Stomach smooth muscle (tissue), 2 donors: ENCODE results near the gene MAGI1.

Experiments
- H3K27ac ChIP-seq: one replicate; pipeline ENCODE4 v1.7.0; 2013; ENCODE audit warnings: mild to moderate bottlenecking, low read length, inconsistent platforms
- H3K27me3 ChIP-seq, 2 donors: one replicate each; pipeline ENCODE4 v1.7.0; 2013; ENCODE audit warnings: low read length in 2 of 2; ENCODE audit not compliant: insufficient read depth in 2 of 2, control insufficient read depth in 1 of 2
- H3K36me3 ChIP-seq, 2 donors: one replicate each; pipeline ENCODE4 v1.7.0; 2013; ENCODE audit warnings: low read length in 2 of 2; ENCODE audit not compliant: control insufficient read depth in 2 of 2, insufficient read depth in 2 of 2
- H3K4me1 ChIP-seq: one replicate; pipeline ENCODE4 v1.7.0; 2013; ENCODE audit warnings: low read length; ENCODE audit not compliant: control insufficient read depth, insufficient read depth
- H3K4me3 ChIP-seq, 2 donors: one replicate each; pipeline ENCODE4 v1.7.0; 2013; ENCODE audit warnings: low read length in 2 of 2
- H3K9ac ChIP-seq, 2 donors: one replicate each; pipeline ENCODE4 v1.7.0; 2013; ENCODE audit warnings: low read length in 2 of 2, mild to moderate bottlenecking in 1 of 2
- H3K9me3 ChIP-seq, 2 donors: one replicate each; pipeline ENCODE4 v1.7.0; 2013; ENCODE audit warnings: low read length in 2 of 2; ENCODE audit not compliant: control insufficient read depth in 2 of 2
- donor health status: healthy.
- donor health status: Pancreatic carcinoma.

MAGI1 gene

DNA sequence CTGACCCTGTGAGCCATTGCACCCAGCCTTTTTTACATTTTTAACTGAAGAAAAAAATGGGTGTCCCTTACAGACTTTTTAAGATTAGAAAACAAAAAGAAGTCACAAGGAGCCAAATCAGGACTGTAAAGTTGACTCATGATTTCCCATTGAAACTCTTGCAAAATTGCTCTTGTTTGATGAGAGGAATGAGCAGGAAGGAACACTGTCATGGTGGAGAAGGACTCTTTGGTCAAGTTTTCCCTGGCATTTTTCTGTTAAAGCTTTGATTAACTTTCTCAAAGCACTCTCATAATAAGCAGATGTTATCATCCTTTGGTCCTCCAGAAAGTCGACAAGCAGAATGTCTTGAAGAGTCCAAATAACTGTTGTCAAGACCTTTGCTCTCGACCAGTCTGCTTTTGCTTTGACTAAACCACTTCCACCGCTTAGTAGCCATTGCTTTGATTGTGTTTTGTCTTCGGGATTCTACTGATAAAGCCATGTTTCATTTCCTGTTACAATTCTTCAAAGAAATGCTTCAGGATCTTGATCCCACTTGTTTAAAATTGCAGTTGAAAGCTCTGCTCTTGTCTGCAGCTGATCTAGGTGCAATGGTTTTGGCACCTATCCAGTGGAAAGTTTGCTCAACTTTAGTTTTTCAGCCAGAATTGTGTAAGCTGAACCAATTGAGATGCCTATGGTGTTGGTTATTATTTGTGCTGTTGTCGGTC is 369.4 kb downstream of the MAGI1 start:
- H3K4me3 ChIP-seq, result no peak overlapping the region
- H3K27ac ChIP-seq, result no peak overlapping the region
- H3K4me1 ChIP-seq, result no peaks in the 10 kb centered on the region
- no peaks in the 10 kb centered on the region for H3K27me3 ChIP-seq
- H3K36me3 ChIP-seq, result no peaks in the 10 kb centered on the region
- no peaks in the 10 kb centered on the region for H3K9me3 ChIP-seq
- H3K9ac ChIP-seq, result no peak overlapping the region

DNA sequence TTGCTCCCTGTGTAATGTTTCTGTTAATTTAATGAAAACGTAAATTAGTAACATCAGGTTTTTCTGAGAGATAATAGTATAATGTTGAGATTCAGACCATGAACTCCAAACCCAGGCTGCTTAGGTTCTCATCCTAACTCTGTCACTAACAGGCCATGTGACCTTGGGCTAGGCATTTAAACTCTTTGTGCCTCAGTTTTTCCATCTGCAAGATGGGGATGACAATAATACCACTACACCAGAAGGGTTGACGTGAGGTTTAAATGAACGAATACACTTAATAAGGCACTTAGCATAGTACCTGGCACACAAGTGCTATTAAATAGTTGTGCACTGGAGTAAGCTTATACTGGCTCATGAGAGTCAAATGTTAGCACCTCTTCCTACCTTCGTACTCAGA is 370.8 kb downstream of the MAGI1 start:
- H3K9me3 ChIP-seq, result no peaks in the 10 kb centered on the region
- H3K36me3 ChIP-seq, result no peaks in the 10 kb centered on the region
- H3K27me3 ChIP-seq, result no peaks in the 10 kb centered on the region
- H3K27ac ChIP-seq, result no peak overlapping the region
- no peak overlapping the region for H3K4me3 ChIP-seq
- H3K4me1 ChIP-seq, result no peaks in the 10 kb centered on the region
- H3K9ac ChIP-seq, result no peak overlapping the region

DNA sequence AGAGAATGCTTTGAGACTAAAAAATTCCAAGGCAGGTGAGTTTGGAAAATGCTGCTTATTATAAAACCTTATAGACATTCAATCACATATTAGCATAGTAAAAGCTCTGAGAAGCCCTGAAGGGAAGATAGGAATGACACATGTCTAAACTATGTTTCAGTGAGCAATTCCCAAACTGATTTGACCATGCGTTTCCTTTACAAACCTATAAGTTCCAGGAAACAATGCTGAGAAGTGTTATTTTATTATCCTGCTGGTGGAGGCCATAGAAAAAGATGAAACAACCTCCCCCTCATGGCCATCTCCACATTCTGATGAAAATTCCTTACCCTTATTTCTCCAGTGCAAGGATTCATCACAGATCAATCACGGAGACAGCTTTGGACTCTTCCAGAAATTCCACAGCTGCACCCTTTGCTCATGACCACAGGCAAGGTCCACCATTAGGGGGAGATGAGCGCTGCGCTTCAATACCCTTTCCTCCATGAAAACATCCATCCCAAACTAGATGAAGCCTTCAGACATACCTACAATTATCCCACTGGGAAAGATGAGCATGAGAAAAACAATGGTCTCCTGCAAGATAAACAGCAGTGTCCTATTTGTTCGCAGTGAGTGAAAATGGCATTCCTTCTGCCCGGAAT is 372.1 kb downstream of the MAGI1 start:
- H3K4me1 ChIP-seq, result no peaks in the 10 kb centered on the region
- H3K4me3 ChIP-seq, result no peak overlapping the region
- no peak overlapping the region for H3K27ac ChIP-seq
- no peaks in the 10 kb centered on the region for H3K36me3 ChIP-seq
- no peaks in the 10 kb centered on the region for H3K27me3 ChIP-seq
- H3K9ac ChIP-seq, result no peak overlapping the region
- H3K9me3 ChIP-seq, result no peaks in the 10 kb centered on the region

DNA sequence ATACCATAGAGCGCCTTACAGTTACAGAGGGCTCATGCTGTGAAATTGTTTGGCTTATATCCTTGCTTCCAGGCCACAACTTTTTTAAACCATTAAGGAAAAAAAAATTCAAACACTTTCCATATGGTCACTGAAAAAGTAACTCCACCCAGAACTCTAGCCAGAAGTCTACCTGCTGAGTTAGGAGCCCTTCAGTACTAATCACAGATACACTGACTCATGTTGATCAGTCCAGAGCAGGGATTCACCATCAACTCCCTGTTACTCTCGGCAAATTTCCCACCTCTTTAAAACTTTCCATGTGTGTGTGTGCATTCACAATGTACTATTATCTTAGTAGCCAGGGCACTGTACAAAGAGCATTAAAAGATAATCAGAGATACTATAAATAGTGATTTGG is 372.8 kb downstream of the MAGI1 start:
- Histone ChIP-seq H3K27ac (no peak overlapping the region), H3K9ac (no peak overlapping the region)

DNA sequence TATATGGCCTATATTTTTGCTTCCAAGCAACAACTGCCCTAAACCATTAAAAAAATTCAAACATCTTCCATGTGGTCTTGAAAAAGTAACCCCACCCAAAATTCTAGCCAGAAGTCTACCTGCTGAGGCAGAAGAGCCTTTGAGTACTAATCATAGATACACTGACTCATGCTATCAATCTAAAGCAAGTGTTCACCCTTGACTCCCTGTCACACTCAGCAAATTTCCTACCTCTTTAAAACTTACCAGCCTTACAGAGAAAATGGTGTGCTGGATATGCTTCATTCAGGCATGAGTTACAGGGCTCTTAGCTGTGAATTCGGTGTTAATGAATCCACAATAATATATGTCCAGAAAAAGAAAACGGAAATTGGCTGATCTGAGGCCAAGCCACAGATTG is 373.8 kb downstream of the MAGI1 start:
- H3K9me3 ChIP-seq, result no peaks in the 10 kb centered on the region
- no peak overlapping the region for H3K4me3 ChIP-seq
- no peaks in the 10 kb centered on the region for H3K27me3 ChIP-seq
- H3K36me3 ChIP-seq, result no peaks in the 10 kb centered on the region
- H3K27ac ChIP-seq, result no peak overlapping the region
- no peak overlapping the region for H3K9ac ChIP-seq
- no peaks in the 10 kb centered on the region for H3K4me1 ChIP-seq

More for the DNA sequence above, 372.8 kb downstream of the MAGI1 start:
- Histone ChIP-seq H3K4me1 (no peaks in the 10 kb centered on the region), H3K4me3 (no peak overlapping the region), H3K27me3 (no peaks in the 10 kb centered on the region), H3K9me3 (no peaks in the 10 kb centered on the region), H3K36me3 (no peaks in the 10 kb centered on the region)

DNA sequence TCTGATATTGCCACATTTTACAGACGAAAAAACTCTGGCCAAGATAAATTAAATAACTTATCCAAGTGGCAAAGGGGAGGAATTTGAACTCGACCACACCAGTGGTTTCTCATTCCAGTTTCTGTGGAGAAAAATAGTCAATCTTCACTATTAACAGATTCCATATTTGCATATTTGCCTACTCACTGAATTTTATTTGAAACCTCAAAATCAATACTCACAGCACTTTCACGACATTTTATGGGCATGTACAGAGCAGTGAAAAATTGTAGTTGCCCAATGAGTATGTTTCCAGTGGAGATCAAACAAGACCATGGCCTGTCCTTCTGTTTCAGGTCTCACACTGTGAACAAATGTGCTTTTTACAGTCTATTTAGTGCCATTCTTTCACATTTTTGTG is 374.3 kb downstream of the MAGI1 start:
- Histone ChIP-seq H3K27ac (no peak overlapping the region), H3K27me3 (no peaks in the 10 kb centered on the region), H3K36me3 (no peaks in the 10 kb centered on the region), H3K9ac (no peak overlapping the region), H3K4me3 (no peak overlapping the region), H3K4me1 (no peaks in the 10 kb centered on the region), H3K9me3 (no peaks in the 10 kb centered on the region)

DNA sequence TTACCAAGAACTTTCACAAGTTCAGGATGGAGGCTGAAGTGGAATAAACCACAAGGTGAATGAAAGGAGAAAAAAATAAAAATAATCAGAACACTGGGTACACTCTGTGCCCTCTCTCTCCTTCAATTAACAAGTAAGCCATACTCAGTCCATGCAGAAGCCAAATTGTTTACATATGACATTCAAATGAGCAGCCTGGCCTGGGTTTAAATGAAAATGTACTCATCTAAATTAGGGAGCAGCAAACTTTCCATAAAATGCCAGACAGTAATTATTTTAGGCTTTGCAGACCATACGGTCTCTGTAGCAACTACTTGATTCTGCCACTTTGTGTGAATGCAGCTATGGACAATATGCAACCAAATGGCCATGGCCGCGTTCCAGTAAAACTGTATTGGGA is 376.6 kb downstream of the MAGI1 start:
- Histone ChIP-seq H3K27ac (no peak overlapping the region), H3K4me3 (no peak overlapping the region), H3K9ac (no peak overlapping the region), H3K9me3 (no peaks in the 10 kb centered on the region), H3K27me3 (no peaks in the 10 kb centered on the region), H3K36me3 (no peaks in the 10 kb centered on the region), H3K4me1 (no peaks in the 10 kb centered on the region)

DNA sequence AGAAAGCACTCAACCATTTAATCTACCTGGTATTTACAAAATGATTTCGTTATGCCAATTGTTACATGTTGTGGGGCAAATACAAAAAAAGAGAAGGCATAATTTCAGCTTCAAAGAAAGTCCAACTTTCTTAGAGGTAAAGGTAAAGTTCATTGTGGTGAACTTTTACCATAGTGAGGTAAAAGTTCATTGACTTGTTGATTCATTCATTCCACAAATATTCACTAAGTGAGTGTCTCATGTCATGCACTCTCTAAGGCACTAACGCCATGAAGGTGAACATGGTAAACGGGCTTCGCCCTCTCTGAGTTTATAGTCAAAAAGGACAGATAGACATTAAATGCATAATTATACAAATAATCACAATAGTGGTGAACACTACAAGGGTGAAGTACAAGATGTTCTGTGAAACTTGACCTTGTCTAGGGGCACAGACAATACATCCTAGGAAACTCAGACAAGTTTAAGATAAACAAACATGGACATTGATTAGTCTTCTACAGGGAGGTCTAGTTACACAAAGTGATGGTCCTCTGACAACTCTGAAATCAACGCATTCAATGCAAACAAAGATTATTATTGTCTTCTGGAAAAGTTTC is 378.6 kb downstream of the MAGI1 start:
- Histone ChIP-seq H3K27ac (no peak overlapping the region), H3K4me1 (no peaks in the 10 kb centered on the region), H3K9me3 (no peaks in the 10 kb centered on the region)

DNA sequence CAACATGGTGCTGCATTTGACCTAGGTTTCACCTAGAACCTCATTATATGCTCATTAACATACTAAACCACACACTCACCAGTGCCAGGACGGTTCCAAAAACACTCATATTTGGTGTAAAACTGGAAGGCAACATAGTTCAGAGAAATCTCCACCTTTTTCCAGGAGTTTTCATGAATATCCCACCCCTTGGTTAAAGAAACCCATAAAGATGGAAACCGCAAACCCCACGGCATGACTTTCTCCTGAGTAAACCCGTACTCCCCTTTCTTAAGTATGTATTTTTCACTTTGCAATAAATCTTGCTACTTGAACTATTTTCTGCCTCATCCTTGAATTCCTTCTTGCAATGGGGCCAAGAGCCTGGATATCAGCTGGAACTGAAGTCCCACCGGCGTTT is 379.3 kb downstream of the MAGI1 start:
- Histone ChIP-seq H3K4me3 (no peak overlapping the region), H3K27ac (no peak overlapping the region), H3K36me3 (no peaks in the 10 kb centered on the region), H3K9me3 (no peaks in the 10 kb centered on the region), H3K27me3 (no peaks in the 10 kb centered on the region), H3K9ac (no peak overlapping the region), H3K4me1 (no peaks in the 10 kb centered on the region)

More for the DNA sequence above, 378.6 kb downstream of the MAGI1 start:
- Histone ChIP-seq H3K36me3 (no peaks in the 10 kb centered on the region), H3K9ac (no peak overlapping the region), H3K4me3 (no peak overlapping the region), H3K27me3 (no peaks in the 10 kb centered on the region)

DNA sequence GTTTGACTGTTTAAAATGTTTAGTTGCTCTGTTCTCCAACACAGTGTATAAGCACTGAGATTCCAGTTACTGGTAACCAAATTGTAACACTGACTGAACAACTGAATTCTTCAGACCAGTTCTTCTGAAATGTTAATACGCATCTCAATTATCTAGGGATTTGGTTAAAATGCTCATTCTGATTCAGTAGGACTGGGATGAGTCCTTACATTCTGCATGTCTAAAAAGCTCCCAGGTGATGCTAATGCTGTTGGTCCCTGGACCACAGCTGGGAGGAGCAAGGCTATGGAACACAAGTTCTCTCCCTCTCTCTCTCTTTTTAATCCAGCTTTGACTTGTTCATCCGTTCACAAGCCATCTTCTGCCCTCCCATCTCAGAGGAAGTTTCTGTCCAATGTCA is 380.3 kb downstream of the MAGI1 start:
- Histone ChIP-seq H3K36me3 (no peaks in the 10 kb centered on the region), H3K27ac (no peak overlapping the region), H3K27me3 (no peaks in the 10 kb centered on the region), H3K4me3 (no peak overlapping the region), H3K9me3 (no peaks in the 10 kb centered on the region), H3K4me1 (no peaks in the 10 kb centered on the region), H3K9ac (no peak overlapping the region)

DNA sequence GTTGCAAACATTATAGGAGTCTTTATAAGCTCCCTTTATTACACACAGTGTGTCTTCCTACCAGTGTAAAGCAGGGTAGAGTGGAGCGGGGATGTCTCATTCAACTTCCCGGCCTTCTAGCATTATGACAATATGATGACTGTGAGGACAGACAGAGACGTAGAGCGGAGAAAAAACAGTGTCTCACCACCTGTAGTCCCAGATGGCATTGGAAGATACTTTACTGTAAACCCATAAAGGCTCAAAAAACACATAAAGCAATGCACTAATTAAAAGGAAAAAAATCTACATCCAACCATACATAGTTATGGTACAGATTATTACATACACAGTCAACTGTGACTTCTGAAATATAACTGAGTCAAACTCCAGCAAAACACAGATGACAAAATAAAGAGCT is 383.7 kb downstream of the MAGI1 start:
- Histone ChIP-seq H3K4me3 (no peak overlapping the region), H3K4me1 (no peaks in the 10 kb centered on the region), H3K9ac (no peak overlapping the region), H3K27me3 (no peaks in the 10 kb centered on the region), H3K27ac (no peak overlapping the region), H3K9me3 (peaks cover 0 to 5% of the 10 kb centered on the region in 2 donors), H3K36me3 (no peaks in the 10 kb centered on the region)
